ENCODE results near the gene PLEKHH2. TPM values are rescaled to one million over a fixed set of nuclear protein-coding genes. Genes with fewer than 3 reads are reported as not detected.
"Not testable (repeated sequence)": the region's sequence is repeated elsewhere in the genome, so short reads cannot be mapped to it uniquely, and the experiment has no call there.

The PLEKHH2 gene
- polyA plus RNA-seq, 4 donors, result 20.3 to 70.1 (median 30.6) TPM

DNA sequence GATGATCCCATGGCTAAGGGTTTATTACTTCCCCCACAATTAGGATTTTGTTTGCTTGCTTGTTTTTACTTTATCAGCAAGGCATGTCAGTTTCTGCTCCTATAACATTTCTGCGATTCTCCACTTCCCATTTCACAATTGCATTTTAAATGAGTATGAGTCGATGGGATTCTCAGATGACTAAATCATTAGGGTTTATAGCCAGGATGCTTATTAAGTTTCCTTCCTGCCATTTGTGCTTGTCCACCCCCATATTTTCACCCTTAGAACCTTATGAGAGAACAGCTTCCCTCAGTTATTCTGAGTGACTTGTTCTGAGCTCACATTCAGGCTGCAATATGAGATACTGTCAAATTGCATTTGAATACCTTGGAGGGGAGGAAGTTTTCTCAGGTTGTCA, 77.1 kb downstream of the PLEKHH2 start:
- DNase-seq (ENCODE audit: low read depth in 4 of 4, low spot score in 2 of 4), result no peak

DNA sequence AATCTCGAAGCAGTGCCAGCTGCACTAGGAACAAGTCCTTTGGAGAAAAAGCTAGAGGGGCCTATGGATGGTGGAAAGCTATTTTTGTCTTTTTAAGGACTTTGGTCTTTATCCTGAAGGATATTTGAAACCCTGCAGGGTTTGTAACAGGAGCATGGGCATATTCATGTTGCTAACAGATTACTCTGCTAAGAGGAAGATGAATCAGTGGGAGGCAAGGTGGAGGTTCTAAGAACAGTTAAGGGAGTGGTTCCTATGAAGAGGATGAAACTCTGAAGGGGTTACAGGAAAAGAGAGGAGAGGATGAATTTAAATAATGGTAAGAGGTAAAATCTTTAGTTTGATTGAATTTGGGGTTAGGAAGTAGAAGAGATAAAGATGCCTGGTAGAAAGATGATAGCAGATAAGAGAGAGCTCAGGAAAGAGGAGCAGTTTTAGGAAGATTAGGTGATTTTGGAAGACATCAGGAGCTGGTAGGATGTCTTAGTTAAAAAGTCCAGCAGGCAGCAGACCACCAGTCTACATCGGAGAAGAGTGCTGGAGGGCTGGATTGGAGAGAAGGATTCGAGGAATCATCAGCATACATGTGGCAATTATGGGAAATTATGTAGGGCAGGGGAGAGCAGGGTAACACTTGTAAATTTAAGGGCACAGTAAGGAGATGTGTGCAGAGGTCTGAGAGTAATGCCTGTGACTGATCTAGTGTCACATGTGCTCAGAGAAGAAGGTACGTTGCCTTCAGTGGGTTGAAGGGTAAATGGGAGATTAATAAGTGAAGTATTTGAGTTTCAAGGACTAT, 78.4 kb downstream of the PLEKHH2 start:
- no peak for DNase-seq (ENCODE audit: low read depth in 4 of 4, low spot score in 2 of 4)

DNA sequence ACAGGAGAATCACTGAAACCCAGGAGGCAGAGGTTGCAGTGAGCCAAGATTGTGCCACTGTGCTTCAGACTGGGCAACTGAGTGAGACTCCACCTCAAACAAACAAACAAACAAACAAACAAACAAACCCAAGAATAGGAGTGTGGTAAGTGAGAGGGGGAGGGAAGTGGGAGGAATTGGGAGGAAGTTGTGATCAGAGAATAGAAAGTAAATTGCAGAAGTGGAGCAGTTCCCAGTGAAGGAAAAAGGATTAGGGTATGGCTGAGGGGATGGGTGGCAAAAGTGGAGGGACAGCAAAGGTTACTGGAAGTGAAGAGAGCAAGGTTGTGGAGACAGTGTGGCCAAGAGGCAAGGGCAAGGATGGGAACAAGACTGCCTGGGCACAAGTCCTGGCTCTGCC, 80.3 kb downstream of the PLEKHH2 start:
- DNase-seq (ENCODE audit: low read depth in 4 of 4, low spot score in 2 of 4), result no peak

DNA sequence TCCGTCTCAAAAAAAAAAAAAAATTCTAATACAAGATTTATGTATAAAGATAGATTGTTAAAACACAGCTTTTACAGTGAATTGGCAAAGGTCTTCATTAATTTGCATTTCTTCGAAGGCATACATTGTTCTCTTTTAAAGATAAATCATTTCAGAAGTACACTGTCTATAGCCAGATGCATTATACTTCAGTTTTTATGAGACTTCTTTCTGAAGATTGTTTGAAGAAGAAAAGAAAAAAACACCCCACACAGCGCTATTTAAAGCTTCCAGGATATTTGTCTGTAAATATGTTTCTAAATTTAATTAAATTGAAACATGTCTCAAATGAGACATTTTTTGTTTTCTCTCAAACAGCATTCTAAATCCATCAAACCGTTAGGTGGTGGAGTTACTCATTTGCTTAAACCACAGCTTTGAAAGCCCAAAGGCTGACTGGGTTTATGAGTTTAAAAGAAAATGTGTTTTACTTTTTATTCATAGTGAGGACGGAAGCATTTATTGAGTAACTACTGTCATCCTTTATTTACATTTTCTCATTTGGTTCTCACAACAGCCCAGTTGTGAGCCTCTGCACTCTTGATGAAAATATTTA, 81.6 kb downstream of the PLEKHH2 start:
- DNase-seq (ENCODE audit: low read depth in 4 of 4, low spot score in 2 of 4), result no peak

DNA sequence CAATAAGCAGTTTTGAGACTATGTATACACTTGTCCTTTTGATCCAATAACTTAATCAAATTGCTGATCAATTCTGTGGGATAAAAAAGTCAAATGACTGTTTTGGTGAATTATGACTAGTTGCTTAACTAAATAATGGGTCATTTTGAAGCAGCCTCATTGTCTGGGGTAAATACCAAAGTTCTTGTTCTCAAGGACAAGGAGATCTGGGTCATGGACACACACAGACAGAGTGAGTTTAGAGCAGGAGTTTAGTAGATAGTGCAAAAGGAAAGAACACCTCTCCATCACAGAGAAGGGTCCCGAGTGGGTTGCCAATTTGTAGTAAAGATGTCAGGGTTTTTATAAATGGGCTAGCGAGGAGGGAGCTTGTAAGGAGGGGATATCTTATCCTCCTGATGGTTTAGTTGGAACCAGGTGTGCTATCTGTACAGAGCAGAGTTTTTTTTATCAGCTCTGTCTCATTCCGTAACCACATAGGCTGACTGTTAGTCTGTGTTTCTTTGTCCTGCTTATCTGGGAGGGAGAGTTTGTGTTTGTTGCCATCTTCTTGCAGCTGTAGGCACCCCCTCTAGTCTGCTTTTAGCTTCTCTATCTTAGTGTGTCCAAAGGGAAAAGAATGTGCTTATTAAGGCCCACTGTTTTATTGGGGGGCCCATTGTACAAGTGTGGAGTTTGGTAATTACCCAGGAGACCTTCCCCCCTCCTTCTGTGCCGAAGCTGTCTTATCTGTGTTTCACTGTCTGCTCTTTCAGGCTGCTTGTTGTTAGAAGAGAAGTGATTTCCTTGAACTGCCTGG, 87.9 kb downstream of the PLEKHH2 start:
- no peak for DNase-seq (ENCODE audit: low read depth in 4 of 4, low spot score in 2 of 4)

DNA sequence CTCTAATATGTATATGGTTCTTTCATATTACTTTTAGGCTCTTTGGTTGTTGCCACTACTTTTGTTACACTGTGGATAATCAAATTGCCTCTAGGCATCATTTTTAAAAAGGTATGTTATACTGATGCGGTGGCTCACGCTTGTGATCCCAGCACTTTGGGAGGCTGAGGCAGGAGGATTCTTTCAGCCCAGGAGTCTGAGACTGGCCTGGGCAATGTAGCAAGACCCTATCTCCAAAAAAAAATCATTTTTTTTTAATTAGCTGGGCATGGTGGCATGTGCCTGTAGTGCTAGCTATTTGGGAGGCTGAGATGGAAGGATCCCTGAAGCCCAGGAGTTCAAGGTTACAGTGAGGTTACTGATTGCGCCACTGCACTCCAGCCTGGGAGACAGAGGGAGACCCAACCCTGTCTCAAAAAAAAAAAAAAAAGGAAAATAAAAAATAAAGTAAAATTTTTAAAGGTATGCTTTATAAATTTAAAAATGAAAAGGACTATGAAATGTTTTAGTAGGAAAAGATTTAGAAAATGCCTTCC, 88.7 kb downstream of the PLEKHH2 start:
- no peak for DNase-seq (ENCODE audit: low read depth in 4 of 4, low spot score in 2 of 4)

DNA sequence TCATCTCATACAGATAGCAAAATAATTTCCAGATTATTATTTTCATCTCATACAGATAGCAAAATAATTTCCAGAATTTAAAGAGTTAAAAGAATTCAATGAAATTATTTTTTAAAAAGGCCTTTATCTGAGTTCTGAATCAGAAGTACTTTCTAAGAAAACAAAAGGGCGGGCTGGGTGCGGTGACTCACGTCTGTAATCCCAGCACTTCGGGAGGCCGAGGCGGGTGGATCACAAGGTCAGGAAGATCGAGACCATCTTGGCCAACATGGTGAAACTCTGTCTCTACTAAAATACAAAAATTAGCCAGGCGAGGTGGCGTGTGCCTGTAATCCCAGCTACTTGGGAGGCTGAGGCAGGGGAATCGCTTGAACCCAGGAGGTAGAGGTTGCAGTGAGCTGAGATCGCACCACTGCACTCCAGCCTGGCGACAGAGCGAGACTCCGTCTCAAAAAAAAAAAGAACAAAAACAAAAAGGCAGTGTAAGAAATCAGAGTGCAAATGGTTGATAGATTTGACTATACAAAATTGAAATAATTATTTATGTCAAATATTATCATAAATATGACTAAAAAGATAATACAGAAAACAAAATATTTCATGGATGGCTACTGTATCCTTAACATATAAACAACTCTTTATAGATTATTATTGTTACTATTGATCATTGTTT, 90.0 kb downstream of the PLEKHH2 start:
- DNase-seq (ENCODE audit: low read depth in 4 of 4, low spot score in 2 of 4), result not testable (repeated sequence)

DNA sequence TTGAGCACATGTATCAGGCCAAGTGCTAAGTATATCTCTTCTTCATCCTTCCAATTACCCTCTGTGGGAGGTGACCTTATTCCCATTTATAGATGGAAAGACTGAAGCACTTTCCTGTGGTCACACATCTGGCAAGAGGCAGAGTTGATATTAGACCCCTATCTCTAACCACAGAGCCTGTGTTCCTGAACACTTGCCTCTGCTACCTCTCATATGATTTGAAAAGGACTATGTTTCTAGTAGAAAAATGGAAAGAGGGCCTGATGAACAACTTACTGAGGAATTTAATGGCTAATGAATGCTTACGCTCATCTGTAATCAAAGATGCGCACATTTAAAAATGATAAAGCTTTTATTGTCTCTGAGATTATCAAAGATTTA, 90.6 kb downstream of the PLEKHH2 start:
- DNase-seq (ENCODE audit: low read depth in 4 of 4, low spot score in 2 of 4), result no peak

DNA sequence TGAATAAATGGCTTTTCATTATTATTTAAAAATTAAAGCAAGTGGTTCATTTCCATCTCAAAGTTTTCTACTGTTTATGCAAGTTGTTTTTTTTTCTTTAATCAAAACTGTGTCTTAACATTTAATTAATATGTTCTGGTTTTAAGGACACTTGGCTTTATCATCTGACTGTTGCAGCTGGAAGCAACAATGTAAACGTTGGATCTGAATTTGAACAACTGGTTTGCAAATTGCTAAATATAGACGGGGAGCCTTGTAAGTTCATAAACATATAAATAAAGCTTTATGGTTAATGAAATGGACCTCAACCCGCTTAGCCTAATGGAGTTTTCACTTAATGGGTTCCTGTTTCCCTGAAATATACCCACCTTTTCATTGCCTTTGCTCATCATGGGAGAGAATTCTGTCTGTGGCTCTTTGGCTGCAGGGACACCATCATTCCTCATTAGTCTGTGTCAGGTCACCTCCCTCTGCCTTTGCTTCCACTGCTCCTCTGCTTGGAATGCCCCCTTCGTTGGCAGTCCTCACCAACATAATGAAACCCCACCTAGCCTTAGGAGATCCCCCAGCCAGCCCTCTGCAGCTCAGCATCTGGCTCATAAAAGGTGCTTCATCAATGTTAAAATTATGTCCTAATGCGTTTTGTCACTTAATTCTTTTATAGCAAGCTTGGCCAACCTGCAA, 92.6 kb downstream of the PLEKHH2 start:
- no peak for DNase-seq (ENCODE audit: low read depth in 4 of 4, low spot score in 2 of 4)

DNA sequence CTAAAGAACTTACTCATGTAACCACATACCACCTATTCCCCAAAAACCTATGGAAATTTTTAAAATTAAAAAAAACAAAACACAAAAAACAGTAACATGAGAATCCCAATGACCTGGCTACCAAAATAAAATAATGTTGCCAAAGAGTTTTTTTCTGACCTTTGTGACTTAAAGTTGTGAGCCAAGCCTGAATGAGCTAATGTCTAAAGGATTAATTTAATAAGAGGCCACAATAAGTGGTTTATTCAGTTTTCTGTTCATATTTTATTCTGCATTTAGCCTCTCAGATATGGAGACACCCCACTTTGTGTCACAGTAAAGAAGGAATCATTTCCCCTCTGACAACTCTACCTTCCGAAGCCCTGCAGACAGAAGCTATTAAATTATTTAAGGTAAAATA, 94.2 kb downstream of the PLEKHH2 start:
- DNase-seq (ENCODE audit: low read depth in 4 of 4, low spot score in 2 of 4), result no peak

DNA sequence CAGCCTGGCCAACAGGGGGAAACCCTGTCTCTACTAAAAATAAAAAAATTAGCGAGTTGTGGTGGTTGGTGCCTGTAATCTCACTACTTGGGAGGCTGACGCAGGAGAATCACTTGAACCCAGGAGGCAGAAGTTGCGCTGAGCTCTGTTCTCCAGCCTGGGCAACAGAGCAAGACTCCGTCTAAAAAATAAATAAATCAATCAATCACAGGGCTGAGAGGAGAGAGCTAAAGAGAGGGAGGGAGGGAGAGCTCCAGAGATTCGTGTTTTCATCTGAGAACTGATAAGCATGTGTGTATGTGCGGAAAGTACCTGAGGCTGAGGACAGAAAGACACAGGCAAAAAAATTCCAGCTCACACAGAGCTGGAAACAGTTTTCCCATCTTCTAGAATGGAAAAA, 99.6 kb downstream of the PLEKHH2 start:
- DNase-seq (ENCODE audit: low read depth in 4 of 4, low spot score in 2 of 4), result no peak

DNA sequence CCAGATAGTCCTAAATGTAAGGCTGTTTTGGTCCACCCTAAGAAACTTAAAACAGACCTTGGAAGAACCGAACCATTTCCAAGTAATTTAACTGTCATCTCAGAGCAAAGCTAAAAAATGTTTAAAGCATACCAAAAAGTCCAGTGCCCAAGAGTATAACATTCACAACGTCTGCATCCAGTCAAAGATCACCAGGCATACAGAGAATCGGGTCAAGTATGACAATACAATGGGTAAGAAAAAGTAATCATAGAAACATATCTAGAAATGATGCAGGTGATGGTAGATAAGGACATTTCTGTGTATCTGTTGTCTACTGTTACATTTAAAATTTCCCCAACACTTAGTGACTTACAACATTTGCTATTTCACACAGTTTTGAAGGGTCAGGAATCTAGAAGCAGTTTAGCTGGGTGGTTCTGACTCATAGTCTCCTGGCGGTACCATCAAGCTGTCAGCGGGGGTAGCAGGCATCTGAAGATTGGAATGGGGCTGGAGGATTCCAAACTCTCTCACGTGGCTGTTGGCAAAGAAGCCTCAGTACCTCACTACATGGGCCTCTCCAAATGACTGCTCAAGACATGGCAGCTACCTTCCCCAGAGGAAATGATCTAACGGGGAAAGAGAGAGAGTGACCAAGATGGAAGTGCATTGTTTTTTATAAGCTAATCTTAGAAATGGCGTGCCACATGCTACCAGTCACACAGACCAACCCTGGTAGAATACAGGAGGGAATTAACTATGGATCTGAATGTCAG, 100.2 kb downstream of the PLEKHH2 start:
- no peak for DNase-seq (ENCODE audit: low read depth in 4 of 4, low spot score in 2 of 4)

DNA sequence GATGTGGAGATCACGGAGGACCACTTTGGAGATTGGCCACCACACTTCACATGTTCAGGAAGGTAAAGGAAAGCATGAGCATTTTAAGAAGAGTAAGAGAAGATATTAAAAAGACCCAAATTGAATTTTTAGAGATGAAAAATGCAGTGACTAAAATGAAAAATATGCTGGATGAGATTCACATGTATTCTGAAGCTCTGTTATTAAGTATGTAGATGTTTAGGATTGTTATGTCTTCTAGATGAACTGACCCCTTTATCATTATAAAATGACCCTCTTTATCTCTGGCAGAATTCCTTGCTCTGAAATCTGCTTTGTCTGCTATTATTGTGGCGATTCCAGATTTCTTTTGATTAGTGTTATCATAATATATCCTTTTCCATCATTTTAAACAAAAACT, 100.8 kb downstream of the PLEKHH2 start:
- DNase-seq (ENCODE audit: low read depth in 4 of 4, low spot score in 2 of 4), result no peak

DNA sequence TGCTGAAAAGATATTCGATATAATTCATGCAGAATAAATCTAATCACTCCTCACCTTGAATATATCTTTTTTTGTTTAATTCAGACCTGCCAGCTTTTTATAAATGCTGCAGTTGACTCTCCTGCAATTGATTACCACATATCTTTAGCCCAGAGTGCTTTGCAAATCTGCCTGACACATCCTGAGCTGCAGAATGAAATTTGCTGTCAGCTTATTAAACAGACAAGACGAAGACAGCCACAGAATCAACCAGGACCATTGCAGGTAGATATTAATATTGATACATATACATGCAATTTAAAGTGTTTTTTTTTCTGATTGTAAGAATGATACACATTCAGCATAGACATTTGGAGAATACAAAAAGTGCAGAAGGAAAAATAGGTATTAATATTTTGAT, 101.2 kb downstream of the PLEKHH2 start:
- DNase-seq (ENCODE audit: low read depth in 4 of 4, low spot score in 2 of 4), result no peak

DNA sequence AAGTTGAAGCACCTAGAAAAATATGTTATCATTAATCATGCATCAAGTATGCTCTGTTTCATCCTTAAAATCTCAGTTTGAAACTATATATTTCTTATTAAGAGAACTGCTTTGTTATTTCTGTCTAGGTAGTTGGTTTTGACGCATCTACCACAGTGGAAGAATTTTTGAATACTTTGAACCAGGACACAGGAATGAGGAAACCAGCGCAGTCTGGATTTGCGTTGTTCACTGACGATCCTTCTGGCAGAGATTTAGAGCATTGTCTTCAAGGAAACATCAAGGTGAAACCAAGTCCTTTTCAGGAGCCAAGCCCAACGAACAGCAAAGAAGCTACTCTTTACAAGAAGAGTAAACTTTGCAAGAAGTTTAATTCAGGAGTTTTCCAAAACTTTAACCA, 106.6 kb downstream of the PLEKHH2 start:
- DNase-seq (ENCODE audit: low read depth in 4 of 4, low spot score in 2 of 4), result no peak

DNA sequence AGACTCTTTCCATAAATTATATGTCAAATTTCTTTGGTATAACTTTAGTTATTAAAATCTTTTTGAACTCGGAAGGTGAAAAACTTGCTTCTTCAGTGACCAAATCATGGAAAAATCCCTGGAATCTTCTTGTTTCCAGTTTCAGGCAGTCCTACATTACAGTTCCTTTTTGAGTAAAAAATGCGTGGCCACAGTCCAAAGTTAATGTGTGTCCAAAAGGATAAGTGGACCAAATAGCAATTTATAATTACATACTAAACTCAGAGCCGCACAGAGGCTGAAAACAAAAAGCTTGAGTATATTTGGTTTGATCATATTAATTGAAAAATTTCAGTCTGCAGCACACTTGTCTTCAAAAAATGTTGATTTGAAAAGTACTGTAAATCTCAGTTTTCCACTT, 108.4 kb downstream of the PLEKHH2 start:
- peak in 1 of 4 donors; percentile 69 for DNase-seq (ENCODE audit: low read depth in 4 of 4, low spot score in 2 of 4)

DNA sequence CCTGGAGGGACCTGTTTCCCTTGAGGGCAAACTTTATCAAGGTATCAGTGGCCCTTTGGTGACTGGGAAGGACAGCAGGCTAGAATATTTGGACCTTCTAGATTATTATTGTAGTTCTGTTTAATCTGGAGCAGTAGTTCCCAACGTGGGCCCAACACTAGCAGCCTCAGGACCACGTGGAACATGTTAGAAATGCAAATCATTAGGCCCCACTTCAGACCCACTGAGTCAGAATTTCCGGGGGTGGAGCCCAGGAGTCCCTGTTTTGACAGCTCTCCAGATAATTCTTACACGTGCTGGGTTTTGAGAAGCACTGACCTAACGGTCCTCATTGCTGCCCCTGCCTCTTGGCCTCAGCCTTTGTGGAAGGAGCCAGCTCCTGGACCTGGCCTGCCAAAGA, 111.3 kb downstream of the PLEKHH2 start:
- DNase-seq (ENCODE audit: low read depth in 4 of 4, low spot score in 2 of 4), result no peak

DNA sequence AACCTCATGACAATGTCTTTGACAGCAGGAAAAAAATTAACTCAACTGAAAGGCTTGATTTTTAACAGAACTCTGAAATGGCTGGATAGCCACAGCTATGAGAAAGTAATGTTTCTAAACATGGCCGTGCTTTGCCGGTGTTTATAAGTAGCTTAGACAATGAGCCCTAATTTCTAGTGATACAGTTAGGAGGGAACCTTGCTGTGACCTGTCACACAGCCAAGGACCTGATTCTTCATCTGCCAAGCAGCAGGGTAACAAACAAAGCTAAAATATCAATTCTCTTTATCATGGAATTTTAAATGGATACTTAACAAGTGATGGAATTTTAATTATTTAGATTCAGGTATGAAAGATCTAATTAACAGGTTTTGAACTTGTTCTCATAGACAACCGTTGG, 112.5 kb downstream of the PLEKHH2 start:
- DNase-seq (ENCODE audit: low read depth in 4 of 4, low spot score in 2 of 4), result no peak

DNA sequence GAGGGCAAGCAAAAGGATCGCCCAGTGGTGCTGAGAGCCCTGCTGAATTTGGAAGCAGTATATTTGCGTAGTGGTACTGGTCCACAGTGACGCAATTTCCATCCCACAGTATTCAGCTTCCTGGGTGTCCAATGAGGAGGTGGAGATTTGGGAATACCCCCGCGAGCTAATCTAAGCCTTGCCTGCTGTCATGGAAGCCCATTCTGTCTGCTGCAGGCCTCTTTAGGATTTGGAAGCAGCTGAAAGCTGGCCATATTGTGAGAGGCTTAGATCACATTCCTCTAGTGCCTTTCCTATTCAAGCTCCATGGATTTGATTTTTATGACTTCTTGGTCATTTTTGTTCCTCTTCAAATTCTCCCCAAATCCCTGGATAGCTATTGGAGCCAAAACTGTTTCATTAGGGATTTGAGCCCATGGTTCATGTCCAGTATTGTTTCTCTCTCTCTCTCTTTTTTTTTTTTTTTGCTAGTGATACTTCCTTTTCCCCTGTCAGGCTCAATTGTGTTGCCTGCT, 114.5 kb downstream of the PLEKHH2 start:
- DNase-seq (ENCODE audit: low read depth in 4 of 4, low spot score in 2 of 4), result no peak

All from left renal cortex interstitium (tissue), 4 donors.